Measurements from ENCODE around the gene TMEM98.
"Not testable (repeated sequence)": the region's sequence is repeated elsewhere in the genome, so short reads cannot be mapped to it uniquely, and the experiment has no call there.

Gene TMEM98

DNA sequence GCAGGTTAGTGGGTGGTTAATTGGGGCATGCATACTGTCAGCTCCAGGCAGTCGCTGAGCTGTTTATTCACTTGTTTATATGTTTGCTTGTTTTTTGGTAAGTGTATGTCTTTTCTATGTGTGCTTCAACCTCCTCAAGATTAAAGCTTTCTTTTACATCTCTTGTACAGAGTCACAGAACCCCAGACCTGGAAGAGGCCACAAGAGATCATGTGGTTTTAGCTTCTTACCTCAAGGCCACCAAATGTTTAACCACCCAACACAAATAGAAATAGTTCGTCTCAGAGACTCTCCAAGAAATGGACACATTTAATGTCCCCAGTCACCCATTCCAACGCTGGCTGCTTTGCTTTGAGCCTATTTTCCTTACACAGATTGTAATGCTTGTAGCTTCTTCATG is 11.8 kb upstream of the TMEM98 start:
- no peak for DNase-seq

DNA sequence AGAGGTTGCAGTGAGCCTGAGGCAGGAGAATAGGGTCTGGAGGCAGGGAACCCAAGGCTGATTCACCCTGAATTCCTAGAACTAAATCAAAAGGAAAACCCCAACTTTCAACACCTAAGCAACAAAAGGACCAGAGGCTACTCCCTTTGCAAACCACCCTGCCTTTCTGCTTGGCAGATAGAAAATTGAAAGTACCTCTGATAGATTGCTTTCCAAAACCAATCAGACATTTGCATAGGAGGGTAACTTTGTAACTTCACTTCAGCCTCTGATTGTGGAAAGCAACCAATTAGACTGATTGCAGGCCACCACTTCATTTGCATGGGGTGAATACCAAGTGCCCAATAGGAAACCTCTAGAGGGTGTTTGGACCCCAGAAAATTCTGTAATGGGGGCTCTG is 10.9 kb upstream of the TMEM98 start:
- DNase-seq: no peak

DNA sequence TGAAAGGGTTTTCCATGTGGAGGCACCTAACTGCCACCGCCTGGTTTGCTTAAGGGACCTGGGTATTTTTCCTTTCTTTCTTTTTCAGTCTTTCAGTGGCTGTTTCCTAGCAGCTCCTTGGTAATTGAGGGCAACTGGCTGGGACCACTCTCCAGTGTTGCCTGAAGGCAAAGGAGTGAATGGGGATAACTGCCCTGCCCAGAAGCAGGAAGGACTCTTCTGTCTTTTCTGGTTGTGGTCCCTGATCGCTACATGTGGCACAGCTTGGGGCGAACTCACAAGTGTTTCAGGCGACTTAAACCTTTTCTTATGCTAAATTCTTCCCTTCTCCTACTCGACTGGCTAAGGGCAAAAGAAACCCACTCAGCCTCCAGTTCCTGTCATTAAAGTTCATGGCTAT is 10.1 kb upstream of the TMEM98 start:
- DNase-seq: no peak

DNA sequence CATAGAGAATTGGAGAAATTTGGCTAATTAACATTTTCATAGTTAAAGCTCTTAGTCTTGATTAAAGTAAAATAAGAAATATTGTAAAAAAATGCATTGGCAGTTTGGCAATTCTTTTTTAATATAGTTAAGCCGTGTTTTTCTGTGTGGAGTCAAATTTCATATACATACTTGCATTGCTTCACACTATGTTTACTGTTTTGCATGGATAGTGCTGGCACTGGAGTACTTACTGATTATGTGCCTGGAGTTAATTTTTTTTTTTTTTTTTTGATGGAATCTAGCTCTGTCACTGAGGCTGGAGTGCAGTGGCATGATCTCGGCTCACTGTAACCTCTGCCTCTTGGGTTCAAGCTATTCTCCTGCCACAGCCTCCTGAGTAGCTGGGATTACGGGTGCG is 8.1 kb upstream of the TMEM98 start:
- DNase-seq: not testable (repeated sequence)

DNA sequence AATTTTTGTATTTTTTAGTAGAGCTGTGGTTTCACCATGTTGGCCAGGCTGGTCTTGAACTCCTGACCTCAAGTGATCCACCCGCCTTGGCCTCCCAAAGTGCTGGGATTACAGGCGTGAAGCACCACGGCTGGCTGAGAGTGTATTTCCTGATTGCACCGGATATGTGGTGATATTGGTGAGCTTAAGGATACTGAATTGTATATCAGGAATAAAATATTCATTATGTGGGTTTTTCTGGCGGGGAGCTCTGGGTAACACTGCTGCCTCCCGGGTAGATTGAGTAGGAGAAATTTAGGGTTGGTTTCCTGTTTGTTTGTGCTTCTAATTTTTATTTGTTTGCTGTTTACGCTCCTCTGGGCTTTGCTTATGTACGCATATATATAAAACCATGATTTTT is 7.7 kb upstream of the TMEM98 start:
- DNase-seq: no peak

DNA sequence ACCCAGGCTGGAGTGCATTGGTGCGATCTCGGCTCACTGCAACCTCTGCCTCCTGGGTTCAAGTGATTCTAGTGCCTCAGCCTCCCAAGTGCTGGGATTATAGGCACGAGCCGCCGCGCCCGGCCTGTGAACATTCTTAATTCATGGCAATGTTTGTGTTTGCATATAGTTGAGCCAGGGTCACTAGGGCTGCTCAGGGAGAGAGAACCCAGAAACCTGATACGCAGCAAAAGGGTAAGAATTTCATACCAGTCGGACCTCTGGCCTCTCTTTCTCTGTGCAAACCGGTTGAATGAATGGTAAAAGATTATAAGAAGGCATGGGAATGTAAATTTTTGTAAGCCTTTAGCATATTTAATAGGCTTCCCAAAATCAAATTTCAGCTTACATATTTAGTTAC is 6.9 kb upstream of the TMEM98 start:
- no peak for DNase-seq

DNA sequence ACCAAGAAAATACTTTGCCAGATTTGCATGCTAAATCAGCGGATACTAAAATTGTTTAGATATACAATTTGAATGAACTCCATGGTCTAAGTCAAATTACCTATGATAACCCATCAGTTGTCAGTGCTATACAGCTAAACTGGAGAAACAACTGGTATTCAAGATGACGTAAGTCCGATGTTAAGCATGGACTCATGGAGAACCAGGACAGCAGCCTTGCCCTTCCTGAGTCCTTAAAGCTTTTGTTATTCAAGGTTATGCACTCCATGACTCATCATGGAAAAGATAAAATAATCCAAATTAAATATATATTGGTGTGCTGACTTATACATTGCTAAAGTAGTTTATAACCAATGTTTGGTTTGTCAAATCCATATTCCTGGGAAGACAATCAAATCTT is 4.0 kb upstream of the TMEM98 start:
- DNase-seq: not testable (repeated sequence)

DNA sequence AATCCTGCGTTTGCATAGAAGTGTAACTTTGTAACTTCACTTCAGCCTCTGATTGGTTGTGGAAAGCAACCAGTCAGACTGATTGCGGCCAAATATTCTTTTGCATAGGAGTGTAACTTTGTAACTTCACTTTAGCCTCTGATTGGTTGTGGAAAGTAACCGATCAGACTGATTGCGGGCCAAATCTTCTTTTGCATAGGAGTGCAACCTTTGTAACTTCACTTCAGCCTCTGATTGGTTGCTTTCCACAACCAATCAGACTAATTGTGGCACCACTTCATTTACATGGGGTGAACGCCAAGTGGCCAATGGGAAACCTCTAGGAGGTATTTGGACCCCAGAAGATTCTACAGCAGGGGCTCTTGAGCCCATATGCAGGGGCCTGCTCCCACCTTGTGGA is 1.8 kb upstream of the TMEM98 start:
- no peak for DNase-seq

DNA sequence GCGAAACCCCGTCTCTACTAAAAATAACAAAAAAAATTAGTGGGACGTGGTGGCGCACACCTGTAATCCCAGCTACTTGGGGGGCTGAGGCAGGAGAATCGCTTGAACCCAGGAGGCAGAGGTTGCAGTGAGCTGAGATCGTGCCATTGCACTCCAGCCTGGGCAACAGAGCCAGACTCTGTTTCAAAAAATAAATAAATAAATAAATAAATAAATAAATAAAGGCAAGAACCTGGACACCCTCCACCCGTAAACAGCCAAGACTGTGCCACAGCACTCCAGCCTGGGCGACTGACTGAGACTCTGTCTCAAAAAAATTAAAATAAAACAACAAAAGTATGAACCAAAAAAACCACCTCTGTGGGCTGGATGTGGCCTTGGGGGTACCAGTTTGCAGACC is 1.2 kb upstream of the TMEM98 start:
- DNase-seq: not testable (repeated sequence)

DNA sequence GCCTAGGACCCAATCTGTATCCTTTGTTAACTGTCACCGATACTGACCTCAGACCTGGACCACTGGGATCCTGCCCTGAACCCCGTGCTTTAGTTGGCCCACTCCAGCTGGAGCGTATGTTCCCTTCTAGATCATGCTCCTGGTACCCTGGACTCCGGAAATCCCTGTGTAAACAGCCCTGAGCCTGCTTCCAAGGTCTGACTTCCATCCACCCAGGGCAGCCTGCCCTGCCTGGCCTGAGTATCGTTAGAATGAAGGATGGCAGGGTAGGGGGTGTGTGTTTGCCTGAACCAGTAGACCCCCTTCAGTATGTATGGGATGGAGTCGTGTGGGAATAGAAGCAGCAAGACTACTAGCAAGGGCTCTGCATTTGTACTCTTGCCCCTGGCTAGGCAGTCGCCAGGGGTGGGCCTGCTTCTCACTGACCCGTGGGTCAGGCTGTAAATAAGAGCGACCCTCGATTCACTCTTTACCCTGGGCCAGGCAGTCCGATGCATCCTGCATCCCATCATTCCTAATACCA is 691 bp upstream of the TMEM98 start:
- peak; percentile 50 for DNase-seq

DNA sequence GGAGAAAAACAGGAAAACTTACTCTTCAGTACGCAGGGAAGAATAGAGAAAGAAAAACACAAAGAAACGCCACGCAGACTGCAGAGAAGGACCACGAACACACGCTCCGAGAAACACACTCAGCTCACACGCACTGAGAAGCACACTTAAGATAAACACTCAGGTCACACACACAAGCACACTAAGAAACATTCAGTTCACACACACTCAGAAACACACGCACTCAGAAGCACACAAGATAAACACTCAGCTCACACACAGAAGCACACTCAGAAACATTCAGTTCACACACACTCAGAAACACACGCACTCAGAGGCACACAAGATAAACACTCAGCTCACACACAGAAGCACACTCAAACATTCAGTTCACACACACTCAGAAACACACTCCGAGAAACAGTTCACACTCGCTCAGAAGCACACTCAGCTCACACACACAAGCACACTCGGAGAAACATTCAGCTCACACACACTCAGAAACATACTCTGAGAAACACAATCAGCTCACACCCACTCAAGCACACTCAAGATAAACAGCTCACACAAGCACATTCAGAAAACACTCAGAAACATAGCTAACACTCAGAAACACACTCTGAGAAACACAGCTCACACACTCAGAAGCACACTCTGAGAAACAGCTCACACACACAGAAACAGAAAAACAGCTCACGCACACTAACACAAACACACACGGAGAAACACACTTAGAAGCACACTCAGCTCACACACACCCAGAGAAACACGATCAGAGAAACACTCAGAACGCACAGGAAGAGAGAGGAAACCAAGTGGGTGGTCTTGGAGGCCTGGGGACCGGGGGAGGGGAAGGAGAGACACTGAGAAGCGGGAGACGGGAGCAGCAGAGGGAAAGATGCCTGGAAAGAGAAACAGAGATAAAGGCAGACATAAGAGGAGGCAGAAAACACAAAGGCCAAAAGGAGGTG is 908 bp downstream of the TMEM98 start:
- DNase-seq: peak; percentile 14

DNA sequence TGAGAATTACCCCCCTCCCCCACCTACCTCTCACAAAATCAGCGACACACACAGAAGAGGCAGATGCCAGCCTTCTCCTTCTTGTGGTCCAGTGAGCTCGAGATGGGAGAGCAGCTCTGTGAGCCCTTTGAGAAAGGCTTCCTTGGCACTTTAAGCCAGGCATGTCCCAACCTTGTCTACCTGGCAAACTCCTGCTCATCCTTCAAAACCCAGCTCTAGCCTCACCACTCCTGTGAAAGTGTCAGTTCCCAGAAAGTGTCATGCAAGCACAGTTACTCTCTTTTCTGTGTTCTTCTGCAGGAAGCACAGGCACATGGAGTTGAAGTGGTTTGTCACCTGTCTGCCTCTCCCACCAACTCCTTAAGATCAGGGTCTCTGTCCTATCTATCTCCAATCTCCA is 1.6 kb downstream of the TMEM98 start:
- DNase-seq: no peak

DNA sequence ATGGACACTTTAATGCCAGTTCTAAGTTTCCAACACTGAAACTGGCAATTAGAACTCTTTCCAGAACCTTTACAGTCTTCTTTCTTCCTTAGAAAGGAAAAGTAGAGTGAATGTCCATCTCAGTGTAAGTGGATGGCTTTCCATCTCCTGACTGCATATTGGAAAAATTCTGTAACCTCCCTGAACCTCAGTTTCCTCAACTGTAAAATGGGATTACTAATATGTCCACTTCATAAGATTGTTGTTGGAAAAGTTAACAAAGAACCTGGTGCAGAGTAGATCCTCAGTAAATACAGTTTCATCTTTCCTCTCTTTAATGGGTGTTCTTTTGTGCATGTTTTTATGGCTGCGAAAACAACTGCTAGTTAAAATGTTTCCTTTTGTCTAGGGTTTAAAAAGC is 2.6 kb downstream of the TMEM98 start:
- no peak for DNase-seq

DNA sequence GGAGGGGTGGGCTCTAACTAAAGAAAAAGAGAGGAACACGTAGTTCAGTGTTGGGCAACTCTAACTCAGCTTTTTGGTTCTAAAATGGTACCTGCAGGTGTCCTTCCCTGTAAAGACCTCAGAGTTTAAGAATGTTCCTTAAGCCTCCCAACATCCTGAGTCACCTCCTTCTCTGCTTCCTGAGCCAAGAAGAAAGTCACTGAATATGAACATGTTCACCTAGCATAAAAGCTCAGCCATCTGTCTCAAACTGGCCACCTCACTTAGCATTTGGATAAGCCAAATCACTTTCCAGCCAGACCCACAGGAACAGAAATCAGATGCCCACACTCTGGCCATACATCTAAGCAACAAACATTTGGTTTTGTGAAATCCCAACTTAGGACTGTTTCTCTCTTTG is 3.7 kb downstream of the TMEM98 start:
- DNase-seq: no peak

DNA sequence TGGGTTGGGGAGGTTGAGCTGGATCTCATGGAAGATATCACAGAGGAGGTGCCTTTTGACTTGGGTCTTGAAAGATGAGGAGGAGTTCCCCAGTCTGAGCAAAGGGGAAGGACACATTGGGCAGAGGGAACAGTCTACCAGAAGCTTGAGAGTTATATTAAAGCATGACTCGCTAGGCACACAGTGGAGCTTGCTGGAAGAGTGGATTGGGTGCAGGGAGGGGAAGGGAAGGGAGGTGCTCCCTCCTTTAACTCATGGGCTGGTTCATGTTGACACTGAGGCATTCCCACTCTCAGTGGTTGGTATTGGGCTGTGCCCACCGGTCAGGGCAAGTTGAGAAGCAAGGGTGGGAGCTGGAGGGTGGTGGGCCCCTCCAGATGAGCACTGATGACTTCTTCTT is 5.9 kb downstream of the TMEM98 start:
- no peak for DNase-seq

DNA sequence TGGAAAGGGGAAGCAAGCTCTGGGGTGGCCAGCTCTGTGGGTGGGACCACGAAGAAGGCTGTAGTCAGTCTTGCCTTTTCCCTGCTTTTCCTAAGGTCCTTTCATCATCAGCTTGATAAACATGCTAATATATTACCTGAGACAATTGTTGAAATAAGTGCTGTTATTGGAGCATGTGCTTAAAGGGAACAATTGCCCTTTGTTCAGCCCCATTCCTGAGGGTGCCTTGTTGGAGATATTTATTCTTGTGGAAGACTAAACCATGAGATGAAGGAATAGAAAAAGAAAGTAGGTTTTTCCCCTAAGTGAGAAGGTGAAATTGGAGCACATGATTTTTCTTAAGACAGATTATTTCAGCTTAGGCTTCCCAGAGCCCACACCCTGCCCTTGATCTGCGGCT is 7.8 kb downstream of the TMEM98 start:
- no peak for DNase-seq

DNA sequence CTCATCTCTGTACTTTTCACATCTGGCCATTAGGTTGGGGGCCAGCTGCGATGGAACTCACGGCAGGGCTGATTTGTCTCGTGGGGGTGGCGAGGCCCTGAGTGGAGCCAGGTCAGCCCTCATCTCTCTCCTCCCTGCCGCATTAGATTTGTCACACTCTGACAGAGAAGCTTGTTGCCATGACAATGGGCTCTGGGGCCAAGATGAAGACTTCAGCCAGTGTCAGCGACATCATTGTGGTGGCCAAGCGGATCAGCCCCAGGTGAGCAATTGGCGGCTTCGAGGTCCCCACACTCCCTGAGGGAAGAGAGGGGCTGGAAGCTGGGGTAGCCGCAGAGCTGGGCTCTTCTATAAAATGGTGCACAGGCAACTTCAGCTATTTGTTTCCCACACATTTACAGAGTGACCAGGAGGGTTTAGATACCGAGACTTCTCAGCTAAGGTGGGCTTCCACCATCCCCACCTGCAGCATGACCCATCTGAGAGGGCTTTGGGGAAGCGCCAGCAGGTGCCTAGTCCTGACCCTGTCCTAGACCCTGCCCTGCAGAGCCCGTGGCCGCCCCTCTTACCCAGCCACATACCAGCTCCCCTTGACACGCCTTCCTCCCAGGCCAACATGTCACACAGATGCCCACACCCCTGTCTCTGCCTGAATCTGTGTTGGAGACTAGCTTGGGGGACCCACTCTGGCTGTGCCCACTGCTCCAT is 8.4 kb downstream of the TMEM98 start:
- no peak for DNase-seq

DNA sequence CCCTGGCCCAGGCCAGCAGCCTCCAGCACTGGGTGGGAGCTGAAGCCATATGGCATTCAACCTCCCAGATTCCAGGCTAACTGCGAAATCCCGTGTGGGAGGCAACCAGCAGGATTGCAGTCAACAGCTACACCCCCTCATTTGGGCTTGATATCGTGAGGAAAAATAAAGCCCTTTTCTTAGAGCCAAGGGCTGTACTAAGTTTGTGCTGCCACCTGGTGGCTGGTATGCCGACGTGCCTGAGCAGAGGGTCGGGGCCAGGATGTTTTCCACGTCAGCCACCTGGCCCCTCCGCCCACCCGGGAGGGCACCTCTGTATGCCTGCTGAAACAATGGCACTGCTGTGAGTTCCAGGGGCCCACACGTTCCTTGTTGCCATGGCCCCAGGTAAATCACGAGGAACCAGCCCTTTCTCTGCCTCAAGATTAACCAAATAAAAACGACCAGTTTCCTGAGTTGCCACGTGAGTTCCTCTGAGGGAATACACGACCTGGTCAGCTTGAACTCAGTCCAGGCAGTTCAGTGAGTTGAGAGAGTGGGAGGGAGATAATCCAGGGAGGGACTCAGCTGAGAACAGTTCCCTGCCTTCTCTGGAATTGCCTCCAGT is 9.0 kb downstream of the TMEM98 start:
- DNase-seq: peak; percentile 70

DNA sequence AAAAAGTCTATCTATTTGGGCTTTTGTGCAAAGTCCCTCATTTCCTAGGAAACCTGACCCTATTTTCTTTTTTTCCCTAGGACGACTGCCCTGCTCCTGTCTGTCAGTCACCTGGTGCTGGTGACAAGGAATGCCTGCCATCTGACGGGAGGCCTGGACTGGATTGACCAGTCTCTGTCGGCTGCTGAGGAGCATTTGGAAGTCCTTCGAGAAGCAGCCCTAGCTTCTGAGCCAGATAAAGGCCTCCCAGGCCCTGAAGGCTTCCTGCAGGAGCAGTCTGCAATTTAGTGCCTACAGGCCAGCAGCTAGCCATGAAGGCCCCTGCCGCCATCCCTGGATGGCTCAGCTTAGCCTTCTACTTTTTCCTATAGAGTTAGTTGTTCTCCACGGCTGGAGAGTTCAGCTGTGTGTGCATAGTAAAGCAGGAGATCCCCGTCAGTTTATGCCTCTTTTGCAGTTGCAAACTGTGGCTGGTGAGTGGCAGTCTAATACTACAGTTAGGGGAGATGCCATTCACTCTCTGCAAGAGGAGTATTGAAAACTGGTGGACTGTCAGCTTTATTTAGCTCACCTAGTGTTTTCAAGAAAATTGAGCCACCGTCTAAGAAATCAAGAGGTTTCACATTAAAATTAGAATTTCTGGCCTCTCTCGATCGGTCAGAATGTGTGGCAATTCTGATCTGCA is 12.9 kb downstream of the TMEM98 start:
- no peak for DNase-seq

DNA sequence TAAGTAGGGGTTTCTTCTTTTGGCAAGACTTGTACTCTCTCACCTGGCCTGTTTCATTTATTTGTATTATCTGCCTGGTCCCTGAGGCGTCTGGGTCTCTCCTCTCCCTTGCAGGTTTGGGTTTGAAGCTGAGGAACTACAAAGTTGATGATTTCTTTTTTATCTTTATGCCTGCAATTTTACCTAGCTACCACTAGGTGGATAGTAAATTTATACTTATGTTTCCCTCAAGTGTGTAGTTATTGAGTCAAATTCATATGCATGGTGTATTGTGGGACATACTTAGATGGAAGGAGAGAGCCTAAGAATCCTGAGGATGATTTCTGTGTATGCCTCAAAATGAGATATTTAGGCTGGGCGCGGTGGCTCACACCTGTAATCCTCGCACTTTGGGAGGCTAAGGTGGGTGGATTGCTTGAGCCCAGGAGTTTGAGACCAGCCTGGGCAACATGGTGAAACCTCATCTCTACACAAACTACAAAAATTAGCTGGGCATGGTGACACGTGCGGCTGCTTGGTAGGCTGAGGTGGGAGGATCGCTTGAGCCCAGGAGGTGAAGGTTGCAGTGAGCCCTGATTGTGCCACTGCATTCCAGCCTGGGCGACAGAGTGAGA is 13.6 kb downstream of the TMEM98 start:
- DNase-seq: no peak

DNA sequence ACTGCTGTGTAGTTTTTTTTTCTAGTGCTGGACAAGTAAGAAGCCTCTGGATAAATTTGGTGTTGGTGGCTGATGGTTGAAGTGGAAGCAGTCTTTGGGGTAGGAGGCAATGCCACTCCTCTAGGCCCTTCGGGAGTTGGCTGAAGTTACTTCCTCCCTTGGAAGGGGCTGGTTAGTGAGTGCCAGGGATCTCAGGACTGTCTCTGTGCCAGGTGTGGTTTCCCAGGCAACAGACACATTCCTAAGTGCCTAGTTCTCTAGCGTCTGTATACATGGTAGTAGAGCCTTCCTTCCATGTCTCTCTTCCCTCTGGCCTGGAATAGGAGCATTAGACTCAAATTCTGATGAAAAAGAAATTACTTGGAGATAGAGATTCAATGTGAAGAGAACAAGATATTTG is 15.3 kb downstream of the TMEM98 start:
- no peak for DNase-seq

DNA sequence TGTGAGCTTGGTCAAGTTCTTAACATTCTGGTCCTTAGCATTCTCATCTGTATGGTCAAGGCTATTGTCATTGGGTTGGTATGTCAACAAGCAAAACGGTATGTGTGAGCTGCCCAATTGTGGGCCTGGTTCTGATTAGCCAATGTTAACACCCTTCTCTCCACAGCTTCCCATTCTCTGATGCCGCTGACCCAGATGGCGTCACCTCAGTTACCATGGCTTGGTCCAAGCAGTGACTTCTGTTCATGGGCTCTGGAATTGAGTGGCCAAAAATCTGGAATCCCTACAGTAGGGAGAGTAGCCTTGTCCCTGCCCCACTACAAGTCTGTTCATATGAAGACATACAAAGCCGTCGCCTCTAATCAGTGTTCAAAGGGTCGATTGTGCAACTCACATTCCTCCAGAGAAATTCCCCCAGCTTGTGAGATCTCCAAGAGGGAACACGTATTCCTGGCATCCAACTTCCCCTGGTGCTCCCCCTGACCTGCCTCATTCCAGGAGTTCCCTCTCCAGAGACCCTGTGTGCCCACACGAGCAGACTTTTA is 15.8 kb downstream of the TMEM98 start:
- no peak for DNase-seq

Measured in DMS53 (cell line).